ENCODE results near the gene NDUFAF5. TPM values are rescaled to one million over a fixed set of nuclear protein-coding genes. Genes with fewer than 3 reads are reported as not detected.

The NDUFAF5 gene
- total RNA-seq, 2 experiments from 2014 or later = 70.8 to 73.5 TPM

- no peak overlapping the region for H3K27ac Mint-ChIP-seq
- intact Hi-C loops (cut with DNase I, micrococcal nuclease) = loop anchor here in 1 of 2 experiments (5.0 kb wide), 1 partner anchor 230 kb away; no protein-coding TSS in a partner anchor
Observed at GRCh38 chr20:13821876-13822275, 37.0 kb downstream of the NDUFAF5 start.

DNA sequence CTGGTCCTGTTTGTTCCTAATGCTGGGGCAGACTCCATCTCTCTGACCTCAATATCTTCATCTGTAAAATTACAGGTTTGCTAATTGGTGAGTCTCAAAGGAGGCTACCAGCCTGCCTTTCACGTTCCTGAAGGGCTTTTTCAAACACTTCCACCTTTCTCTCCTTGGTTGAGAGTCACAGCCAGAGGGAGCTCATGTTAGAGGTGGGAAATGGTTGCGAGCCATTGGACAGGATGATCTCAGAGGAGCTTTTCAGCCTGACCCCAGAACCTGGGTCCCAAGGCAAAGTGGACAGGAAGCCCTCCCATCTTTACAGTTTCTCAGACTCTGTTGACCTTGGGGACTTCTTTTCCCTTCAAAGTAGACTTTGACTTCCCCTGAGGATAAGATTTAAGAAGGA, 37.6 kb downstream of the NDUFAF5 start:
- no peak for ATAC-seq (ENCODE audit: poor library complexity)
- Mint-ChIP-seq H3K27ac (no peak overlapping the region), H3K27me3 (no peaks in the 10 kb centered on the region), H3K4me3 (no peak overlapping the region), H3K4me1 (ENCODE audit: low read depth) (no peaks in the 10 kb centered on the region), H3K36me3 (ENCODE audit: low read depth) (peaks cover 13% of the 10 kb centered on the region), H3K9me3 (no peaks in the 10 kb centered on the region)
- Histone ChIP-seq H3K9me3 (ENCODE audit: control insufficient read depth in 1 of 2, insufficient read depth in 1 of 2, low read length in 2 of 2) (no peaks in the 10 kb centered on the region), H3K27ac (ENCODE audit: low read depth in 1 of 2, low read length in 2 of 2) (no peak overlapping the region), H3K36me3 (ENCODE audit: insufficient read depth, low read length) (peaks cover 4% of the 10 kb centered on the region), H3K27me3 (ENCODE audit: control insufficient read depth in 1 of 2, insufficient read depth in 2 of 2, low read length in 2 of 2) (no peaks in the 10 kb centered on the region), H3K4me1 (ENCODE audit: insufficient read depth, low read length) (no peaks in the 10 kb centered on the region), H3K4me3 (ENCODE audit: low read length) (no peak overlapping the region)
- intact Hi-C loops (cut with DNase I, micrococcal nuclease) = loop anchor here in 1 of 2 experiments (5.0 kb wide), 1 partner anchor 230 kb away; no protein-coding TSS in a partner anchor
- TF ChIP-seq CTCF (IDR thresholded peaks at IDR 0.05) = no peak
- DNase-seq = no peak
- ChIA-PET CTCF (no interaction called here), POLR2A (no interaction called here)

More at GRCh38 chr20:13821876-13822275, 37.0 kb downstream of the NDUFAF5 start:
- no peaks in the 10 kb centered on the region for H3K9me3 Mint-ChIP-seq
- H3K4me3 Mint-ChIP-seq = no peak overlapping the region
- H3K4me3 ChIP-seq (ENCODE audit: low read length) = no peak overlapping the region
- no peak overlapping the region for H3K27ac ChIP-seq (ENCODE audit: low read depth in 1 of 2, low read length in 2 of 2)
- ATAC-seq (ENCODE audit: poor library complexity) (no peak), DNase-seq (no peak)
- no peak for TF ChIP-seq CTCF (IDR thresholded peaks at IDR 0.05)
- H3K27me3 ChIP-seq (ENCODE audit: control insufficient read depth in 1 of 2, insufficient read depth in 2 of 2, low read length in 2 of 2) = no peaks in the 10 kb centered on the region
- peaks cover 9% of the 10 kb centered on the region for H3K36me3 ChIP-seq (ENCODE audit: insufficient read depth, low read length)
- H3K36me3 Mint-ChIP-seq (ENCODE audit: low read depth) = peaks cover 18% of the 10 kb centered on the region
- POLR2A ChIA-PET = no interaction called here
- H3K9me3 ChIP-seq (ENCODE audit: control insufficient read depth in 1 of 2, insufficient read depth in 1 of 2, low read length in 2 of 2) = no peaks in the 10 kb centered on the region
- H3K4me1 Mint-ChIP-seq (ENCODE audit: low read depth) = no peaks in the 10 kb centered on the region
- H3K4me1 ChIP-seq (ENCODE audit: insufficient read depth, low read length) = no peaks in the 10 kb centered on the region
- H3K27me3 Mint-ChIP-seq = no peaks in the 10 kb centered on the region
- CTCF ChIA-PET = no interaction called here

- Mint-ChIP-seq H3K4me3 (no peak overlapping the region), H3K9me3 (no peaks in the 10 kb centered on the region), H3K27me3 (no peaks in the 10 kb centered on the region), H3K27ac (no peak overlapping the region), H3K4me1 (ENCODE audit: low read depth) (no peaks in the 10 kb centered on the region), H3K36me3 (ENCODE audit: low read depth) (no peaks in the 10 kb centered on the region)
- TF ChIP-seq CTCF (IDR thresholded peaks at IDR 0.05) = no peak
- no peak overlapping the region for H3K4me3 ChIP-seq (ENCODE audit: low read length)
- POLR2A ChIA-PET = no interaction called here
- H3K9me3 ChIP-seq (ENCODE audit: control insufficient read depth in 1 of 2, insufficient read depth in 1 of 2, low read length in 2 of 2) = no peaks in the 10 kb centered on the region
- DNase-seq (no peak), ATAC-seq (ENCODE audit: poor library complexity) (no peak)
- no peaks in the 10 kb centered on the region for H3K4me1 ChIP-seq (ENCODE audit: insufficient read depth, low read length)
- CTCF ChIA-PET = no interaction called here
- no peaks in the 10 kb centered on the region for H3K36me3 ChIP-seq (ENCODE audit: insufficient read depth, low read length)
- no peak overlapping the region for H3K27ac ChIP-seq (ENCODE audit: low read depth in 1 of 2, low read length in 2 of 2)
- no peaks in the 10 kb centered on the region for H3K27me3 ChIP-seq (ENCODE audit: control insufficient read depth in 1 of 2, insufficient read depth in 2 of 2, low read length in 2 of 2)
- intact Hi-C loops (cut with DNase I, micrococcal nuclease) = loop anchor here in 1 of 2 experiments (5.0 kb wide), 1 partner anchor 228 kb away; no protein-coding TSS in a partner anchor
Observed at GRCh38 chr20:13824459-13824858, 39.6 kb downstream of the NDUFAF5 start.

Data from CD4-positive, alpha-beta T cell (primary cell).